GM12878 (cell line): Measurements from ENCODE around the gene EIF2S1. TPM values are rescaled to one million over a fixed set of nuclear protein-coding genes. Genes with fewer than 3 reads are reported as not detected.

Experiments used
- BRCA1 ChIP-seq: IDR thresholded peaks from 2 replicates; pipeline ENCODE4 v1.6.1; 2011; ENCODE audit warnings: low read depth, low read length, improper control_type of control experiment
- CBFB ChIP-seq: IDR thresholded peaks from 2 replicates; pipeline ENCODE4 v1.6.1; 2016; ENCODE audit warnings: antibody characterized with exemption, low read depth
- IKZF1 ChIP-seq: fragments of 450-650 bp; conservative IDR thresholded peaks from 2 replicates; pipeline ENCODE4 v1.6.1; 2017; ENCODE audit warnings: antibody characterized with exemption, mild to moderate bottlenecking
- PKNOX1 ChIP-seq: fragments of 450-650 bp; IDR thresholded peaks from 2 replicates; pipeline ENCODE4 v1.6.1; 2016; ENCODE audit warnings: mild to moderate bottlenecking
- RBBP5 ChIP-seq: fragments of 200-600 bp; sonication (generic); conservative IDR thresholded peaks from 2 replicates; pipeline ENCODE4 v1.6.1; 2016
- RELB ChIP-seq: fragments of 450-650 bp; IDR thresholded peaks from 2 replicates; pipeline ENCODE4 v1.6.1; 2017; ENCODE audit warnings: low read depth, mild to moderate bottlenecking, moderate library complexity
- SPI1 ChIP-seq: IDR thresholded peaks from 2 replicates; pipeline ENCODE4 v1.6.1; 2011; ENCODE audit warnings: low read depth, mild to moderate bottlenecking, low read length, moderate library complexity, borderline replicate concordance; ENCODE audit not compliant: insufficient read depth
- TAF1 ChIP-seq: IDR thresholded peaks from 2 replicates; pipeline ENCODE4 v1.6.1; 2011; ENCODE audit warnings: mild to moderate bottlenecking, low read depth, low read length, borderline replicate concordance
- TCF3 ChIP-seq: IDR thresholded peaks from 2 replicates; pipeline ENCODE4 v1.6.1; 2012; ENCODE audit warnings: low read depth, mild to moderate bottlenecking, low read length, borderline replicate concordance; ENCODE audit not compliant: insufficient read depth
- USF2 ChIP-seq: IDR thresholded peaks from 2 replicates; pipeline ENCODE4 v1.6.1; 2011; ENCODE audit warnings: low read depth, low read length, improper control_type of control experiment, borderline replicate concordance
- YY1 ChIP-seq: IDR thresholded peaks from 2 replicates; pipeline ENCODE4 v1.6.1; 2011; ENCODE audit warnings: low read depth, mild to moderate bottlenecking, low read length
- ZSCAN29 ChIP-seq: fragments of 450-650 bp; IDR thresholded peaks from 2 replicates; pipeline ENCODE4 v1.6.1; 2017; ENCODE audit warnings: mild to moderate bottlenecking, moderate library complexity
- polyA plus RNA-seq, 11 experiments: library from polyadenylated mRNA; depleted of rRNA in 4 of 11; unstranded in 6 of 11; stranded (reverse) in 5 of 11; fragments of >200 nt; fragmentation: Nextera tagmentation in 4 of 11; fragmentation: Illumina TruSeq in 1 of 11; extraction: Ambion mirVana in 4 of 11; extraction: Trizol in 1 of 11; gene quantifications; 1 replicate in 1 of 11; 2 replicates in 10 of 11; pipeline versions ENCODE4 v1.2.1 to v1.2.3, GENCODE V29; 2011 to 2016; ENCODE audit warnings: inconsistent platforms in 2 of 11, missing spikeins in 2 of 11, low read depth in 1 of 11
- total RNA-seq, 4 experiments: library from RNA; depleted of rRNA in 3 of 4; stranded (reverse); fragments of >200 nt in 3 of 4; fragmentation: Illumina TruSeq in 1 of 4; extraction: Trizol in 1 of 4; gene quantifications; 2 replicates each; pipeline versions ENCODE4 v1.2.1 to v1.2.3, GENCODE V29; 2013 to 2021
- TF ChIP-seq, protein P1 (sequence below): IDR thresholded peaks from 2 replicates; pipeline ENCODE4 v1.6.1; 2011; ENCODE audit warnings: low read depth, mild to moderate bottlenecking, low read length, moderate library complexity, borderline replicate concordance; ENCODE audit errors: extremely low read depth
- TF ChIP-seq, protein P2 (sequence below): fragments of 450-650 bp; IDR thresholded peaks from 2 replicates; pipeline ENCODE4 v1.6.1; 2018; ENCODE audit warnings: borderline replicate concordance, mild to moderate bottlenecking; ENCODE audit not compliant: partially characterized antibody
- TF ChIP-seq, protein P3 (sequence below): fragments of 450-650 bp; formaldehyde crosslinking; IDR thresholded peaks from 2 replicates; pipeline ENCODE4 v1.4.0; 2020; ENCODE audit warnings: mild to moderate bottlenecking, moderate library complexity

Gene EIF2S1
- total and polyA plus RNA-seq, 10 of the 15 experiments (the other 5 are each of a cell fraction or from before 2014, with no cell fraction given): 155 to 563 (median 262) TPM

GRCh38 chr14:67359775-67360469 lies at the start of gene EIF2S1, which contains the start of gene ATP6V1D (continued):
- TF ChIP-seq, protein P1, sequence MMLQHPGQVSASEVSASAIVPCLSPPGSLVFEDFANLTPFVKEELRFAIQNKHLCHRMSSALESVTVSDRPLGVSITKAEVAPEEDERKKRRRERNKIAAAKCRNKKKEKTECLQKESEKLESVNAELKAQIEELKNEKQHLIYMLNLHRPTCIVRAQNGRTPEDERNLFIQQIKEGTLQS: peak; percentile 54; the same call in 1 of the 2 replicates
- TF ChIP-seq SPI1 (peak; percentile 87), CBFB (peak; percentile 70; the same call in 1 of the 2 replicates), BRCA1 (no peak), RELB (peak; percentile 91), TCF3 (0 out of 2 replicates have a peak, but pooled peaks have one; percentile 18), PKNOX1 (peak; percentile 85), TAF1 (peak; percentile 85), IKZF1 (peak; percentile 91), RBBP5 (no peak), ZSCAN29 (no peak), YY1 (peak; percentile 10), USF2 (peak; percentile 86)
- TF ChIP-seq, protein P2, sequence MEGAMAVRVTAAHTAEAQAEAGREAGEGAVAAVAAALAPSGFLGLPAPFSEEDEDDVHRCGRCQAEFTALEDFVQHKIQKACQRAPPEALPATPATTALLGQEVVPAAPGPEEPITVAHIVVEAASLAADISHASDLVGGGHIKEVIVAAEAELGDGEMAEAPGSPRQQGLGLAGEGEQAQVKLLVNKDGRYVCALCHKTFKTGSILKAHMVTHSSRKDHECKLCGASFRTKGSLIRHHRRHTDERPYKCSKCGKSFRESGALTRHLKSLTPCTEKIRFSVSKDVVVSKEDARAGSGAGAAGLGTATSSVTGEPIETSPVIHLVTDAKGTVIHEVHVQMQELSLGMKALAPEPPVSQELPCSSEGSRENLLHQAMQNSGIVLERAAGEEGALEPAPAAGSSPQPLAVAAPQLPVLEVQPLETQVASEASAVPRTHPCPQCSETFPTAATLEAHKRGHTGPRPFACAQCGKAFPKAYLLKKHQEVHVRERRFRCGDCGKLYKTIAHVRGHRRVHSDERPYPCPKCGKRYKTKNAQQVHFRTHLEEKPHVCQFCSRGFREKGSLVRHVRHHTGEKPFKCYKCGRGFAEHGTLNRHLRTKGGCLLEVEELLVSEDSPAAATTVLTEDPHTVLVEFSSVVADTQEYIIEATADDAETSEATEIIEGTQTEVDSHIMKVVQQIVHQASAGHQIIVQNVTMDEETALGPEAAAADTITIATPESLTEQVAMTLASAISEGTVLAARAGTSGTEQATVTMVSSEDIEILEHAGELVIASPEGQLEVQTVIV: peak; percentile 88
- TF ChIP-seq, protein P3, sequence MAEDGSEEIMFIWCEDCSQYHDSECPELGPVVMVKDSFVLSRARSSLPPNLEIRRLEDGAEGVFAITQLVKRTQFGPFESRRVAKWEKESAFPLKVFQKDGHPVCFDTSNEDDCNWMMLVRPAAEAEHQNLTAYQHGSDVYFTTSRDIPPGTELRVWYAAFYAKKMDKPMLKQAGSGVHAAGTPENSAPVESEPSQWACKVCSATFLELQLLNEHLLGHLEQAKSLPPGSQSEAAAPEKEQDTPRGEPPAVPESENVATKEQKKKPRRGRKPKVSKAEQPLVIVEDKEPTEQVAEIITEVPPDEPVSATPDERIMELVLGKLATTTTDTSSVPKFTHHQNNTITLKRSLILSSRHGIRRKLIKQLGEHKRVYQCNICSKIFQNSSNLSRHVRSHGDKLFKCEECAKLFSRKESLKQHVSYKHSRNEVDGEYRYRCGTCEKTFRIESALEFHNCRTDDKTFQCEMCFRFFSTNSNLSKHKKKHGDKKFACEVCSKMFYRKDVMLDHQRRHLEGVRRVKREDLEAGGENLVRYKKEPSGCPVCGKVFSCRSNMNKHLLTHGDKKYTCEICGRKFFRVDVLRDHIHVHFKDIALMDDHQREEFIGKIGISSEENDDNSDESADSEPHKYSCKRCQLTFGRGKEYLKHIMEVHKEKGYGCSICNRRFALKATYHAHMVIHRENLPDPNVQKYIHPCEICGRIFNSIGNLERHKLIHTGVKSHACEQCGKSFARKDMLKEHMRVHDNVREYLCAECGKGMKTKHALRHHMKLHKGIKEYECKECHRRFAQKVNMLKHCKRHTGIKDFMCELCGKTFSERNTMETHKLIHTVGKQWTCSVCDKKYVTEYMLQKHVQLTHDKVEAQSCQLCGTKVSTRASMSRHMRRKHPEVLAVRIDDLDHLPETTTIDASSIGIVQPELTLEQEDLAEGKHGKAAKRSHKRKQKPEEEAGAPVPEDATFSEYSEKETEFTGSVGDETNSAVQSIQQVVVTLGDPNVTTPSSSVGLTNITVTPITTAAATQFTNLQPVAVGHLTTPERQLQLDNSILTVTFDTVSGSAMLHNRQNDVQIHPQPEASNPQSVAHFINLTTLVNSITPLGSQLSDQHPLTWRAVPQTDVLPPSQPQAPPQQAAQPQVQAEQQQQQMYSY (CRISPR knock-in tag): no peak
